ENCODE results near the gene IZUMO4. TPM values are rescaled to one million over a fixed set of nuclear protein-coding genes. Genes with fewer than 3 reads are reported as not detected.

IZUMO4 gene
- total RNA-seq, 3 donors from 2014 or later = 3.6 to 12.8 (median 3.7) TPM

DNA sequence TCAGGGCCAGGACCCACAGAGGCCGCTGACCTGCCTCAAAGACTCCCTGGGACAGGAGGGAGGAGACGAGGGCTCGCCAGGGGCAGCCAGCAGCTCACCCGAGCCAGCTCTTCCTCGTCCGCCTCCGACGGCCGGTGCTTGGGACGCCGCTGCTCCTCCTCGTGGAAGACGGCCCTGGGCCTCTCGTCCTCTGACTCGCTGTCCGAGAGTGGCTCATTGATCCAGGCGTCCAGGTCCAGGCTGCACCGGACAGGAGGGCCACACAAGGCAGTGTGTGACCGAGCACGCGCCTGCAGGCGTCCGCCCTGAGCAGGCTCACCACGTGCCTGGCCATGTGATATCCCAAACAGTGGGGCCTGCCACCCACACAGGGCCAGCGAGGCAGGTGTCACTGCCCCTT, 19.8 kb downstream of the IZUMO4 start:
- intact Hi-C loops (cut with DNase I; ENCODE audit: low total_unique reads) = no loop called here
- Histone ChIP-seq H3K36me3 (peaks cover 47% of the 10 kb centered on the region), H3K4me3 (no peak overlapping the region), H3K9me3 (no peaks in the 10 kb centered on the region), H3K27ac (no peak overlapping the region), H3K4me1 (no peaks in the 10 kb centered on the region), H3K27me3 (no peaks in the 10 kb centered on the region)
- TF ChIP-seq POLR2AphosphoS5 (IDR thresholded peaks at IDR 0.05) (no peak), POLR2A (IDR thresholded peaks at IDR 0.05) (no peak), CTCF (IDR thresholded peaks at IDR 0.05) (no peak)
- no peak for DNase-seq (ENCODE audit: low spot score in 2 of 2)

- intact Hi-C loops (cut with DNase I; ENCODE audit: low total_unique reads) = no loop called here
- Histone ChIP-seq H3K4me3 (no peak overlapping the region), H3K9me3 (no peaks in the 10 kb centered on the region), H3K27ac (no peak overlapping the region), H3K4me1 (no peaks in the 10 kb centered on the region), H3K27me3 (no peaks in the 10 kb centered on the region), H3K36me3 (peaks cover 47% of the 10 kb centered on the region)
- DNase-seq (ENCODE audit: low spot score in 2 of 2) = no peak
- TF ChIP-seq POLR2AphosphoS5 (IDR thresholded peaks at IDR 0.05) = no peak
- no peak for TF ChIP-seq CTCF (IDR thresholded peaks at IDR 0.05)
- TF ChIP-seq POLR2A (IDR thresholded peaks at IDR 0.05) = no peak
Observed at GRCh38 chr19:2117215-2117960, 20.7 kb downstream of the IZUMO4 start.

DNA sequence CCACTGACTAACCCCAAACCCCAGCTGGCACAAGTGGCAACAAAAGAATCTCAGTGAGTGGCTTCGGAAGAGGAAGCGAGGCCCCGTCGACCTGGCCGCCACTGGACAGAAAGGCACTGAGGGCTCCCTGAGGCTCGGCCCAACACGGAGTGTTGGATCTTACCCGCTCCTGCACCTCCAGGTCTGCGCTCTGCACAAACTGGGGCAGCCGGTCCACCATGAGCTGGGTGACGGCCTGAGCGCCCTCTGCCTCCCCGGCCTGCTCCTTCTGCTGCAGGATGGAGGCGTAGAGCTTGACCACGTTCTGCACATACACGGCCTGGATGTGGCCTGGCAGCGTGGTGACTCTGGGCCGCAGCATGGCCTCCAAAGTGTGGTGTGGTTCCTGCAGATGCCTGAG, 21.7 kb downstream of the IZUMO4 start:
- Histone ChIP-seq H3K4me1 (no peaks in the 10 kb centered on the region), H3K27ac (no peak overlapping the region), H3K9me3 (no peaks in the 10 kb centered on the region), H3K36me3 (peaks cover 41% of the 10 kb centered on the region), H3K27me3 (no peaks in the 10 kb centered on the region), H3K4me3 (no peak overlapping the region)
- intact Hi-C loops (cut with DNase I; ENCODE audit: low total_unique reads) = no loop called here
- no peak for TF ChIP-seq CTCF (IDR thresholded peaks at IDR 0.05)
- no peak for TF ChIP-seq POLR2AphosphoS5 (IDR thresholded peaks at IDR 0.05)
- TF ChIP-seq POLR2A (IDR thresholded peaks at IDR 0.05) = no peak
- no peak for DNase-seq (ENCODE audit: low spot score in 2 of 2)

DNA sequence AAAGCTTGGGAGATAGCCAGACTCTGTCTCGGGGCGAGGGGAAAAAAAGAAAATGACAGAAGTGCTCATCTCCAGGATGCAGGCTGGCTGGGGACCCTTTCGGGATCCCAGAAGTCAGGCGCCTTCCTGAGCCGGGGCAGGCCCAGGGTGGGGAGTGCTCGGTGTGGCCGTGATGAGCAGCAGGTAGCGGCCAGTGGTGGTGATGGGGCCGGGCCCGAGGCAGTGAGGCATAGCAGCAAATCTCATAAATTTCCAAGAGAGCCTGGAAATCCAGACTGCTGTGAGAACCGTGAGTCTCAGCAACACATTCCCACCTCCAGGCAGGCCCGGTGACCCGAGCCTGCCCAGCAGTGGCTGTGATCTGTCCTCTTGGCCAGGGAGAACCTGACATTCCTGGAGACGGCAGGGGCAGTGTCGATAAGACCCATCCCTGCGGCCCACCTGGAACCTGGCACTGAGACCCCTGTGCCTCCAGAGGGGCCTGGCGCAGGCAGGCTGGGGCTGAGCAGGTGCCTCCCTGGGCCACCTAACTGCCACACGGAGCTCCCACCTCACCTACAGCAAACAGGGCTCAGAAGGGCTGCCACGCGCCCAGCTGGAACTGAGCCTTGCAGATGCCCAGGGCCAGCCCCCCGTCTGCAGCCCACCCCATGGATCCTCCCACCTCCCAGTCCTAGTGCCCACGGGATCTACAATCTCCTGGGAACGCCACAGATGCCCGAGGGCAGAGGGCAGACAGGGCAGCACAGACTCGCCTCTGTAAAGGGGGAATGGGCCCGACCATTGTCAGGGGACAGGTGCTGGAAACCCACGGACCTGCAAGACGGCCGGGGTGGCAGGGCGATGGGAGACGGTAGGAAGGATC, 23.4 kb downstream of the IZUMO4 start:
- H3K36me3 ChIP-seq = peaks cover 32% of the 10 kb centered on the region
- no peaks in the 10 kb centered on the region for H3K27me3 ChIP-seq
- H3K27ac ChIP-seq = no peak overlapping the region
- intact Hi-C loops (cut with DNase I; ENCODE audit: low total_unique reads) = no loop called here
- DNase-seq (ENCODE audit: low spot score in 2 of 2) = no peak
- no peak overlapping the region for H3K4me3 ChIP-seq
- no peaks in the 10 kb centered on the region for H3K9me3 ChIP-seq
- TF ChIP-seq POLR2AphosphoS5 (IDR thresholded peaks at IDR 0.05) (no peak), POLR2A (IDR thresholded peaks at IDR 0.05) (no peak), CTCF (IDR thresholded peaks at IDR 0.05) (no peak)
- H3K4me1 ChIP-seq = no peaks in the 10 kb centered on the region

DNA sequence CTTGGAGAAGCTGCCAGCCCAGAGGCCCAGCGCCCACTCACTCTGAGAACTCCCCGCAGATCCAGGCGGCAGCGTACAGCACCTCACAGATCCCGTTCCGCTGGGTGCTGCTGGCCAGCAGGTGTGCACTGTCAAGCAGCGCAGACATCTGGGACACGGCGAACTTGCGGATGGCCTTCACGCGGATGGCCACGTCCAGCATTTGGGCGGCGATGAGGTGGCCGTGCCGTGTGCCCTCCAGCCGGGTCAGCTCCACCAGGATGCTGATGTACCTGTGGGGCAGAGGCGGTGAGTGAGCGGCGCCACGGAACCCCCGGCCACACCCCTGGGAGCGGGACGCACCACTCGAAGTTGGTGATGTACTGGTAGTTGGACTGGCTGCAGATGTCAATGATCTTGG, 24.1 kb downstream of the IZUMO4 start:
- no peak for DNase-seq (ENCODE audit: low spot score in 2 of 2)
- intact Hi-C loops (cut with DNase I; ENCODE audit: low total_unique reads) = no loop called here
- Histone ChIP-seq H3K36me3 (peaks cover 26% of the 10 kb centered on the region), H3K4me3 (no peak overlapping the region), H3K27ac (no peak overlapping the region), H3K9me3 (no peaks in the 10 kb centered on the region), H3K4me1 (no peaks in the 10 kb centered on the region), H3K27me3 (no peaks in the 10 kb centered on the region)
- TF ChIP-seq CTCF (IDR thresholded peaks at IDR 0.05) (no peak), POLR2AphosphoS5 (IDR thresholded peaks at IDR 0.05) (no peak), POLR2A (IDR thresholded peaks at IDR 0.05) (no peak)
